Measurements from ENCODE around the gene NDUFAF2. TPM values are rescaled to one million over a fixed set of nuclear protein-coding genes. Genes with fewer than 3 reads are reported as not detected.

The NDUFAF2 gene
- total RNA-seq, 3 donors from 2014 or later: 12.8 to 29.9 (median 19.5) TPM

GRCh38 chr5:61120534-61120933, 175.5 kb downstream of the NDUFAF2 start:
- no peak for DNase-seq
- no peak for ATAC-seq
- no peaks in the 10 kb centered on the region for H3K36me3 ChIP-seq (ENCODE audit: low read depth)
- peaks cover 4% of the 10 kb centered on the region for H3K4me1 ChIP-seq (ENCODE audit: low read depth)
- no peak overlapping the region for H3K4me3 ChIP-seq
- no peak for TF ChIP-seq CTCF (IDR thresholded peaks at IDR 0.05)
- H3K9me3 ChIP-seq: no peaks in the 10 kb centered on the region
- intact Hi-C loops (cut with DNase I, micrococcal nuclease): no loop called here

- H3K4me3 ChIP-seq: no peak overlapping the region
- DNase-seq: peak in 1 of 3 donors; percentile 65
Observed at GRCh38 chr5:61123145-61123544, 178.1 kb downstream of the NDUFAF2 start.

GRCh38 chr5:61130289-61130688, 185.3 kb downstream of the NDUFAF2 start:
- DNase-seq (no peak), ATAC-seq (no peak)
- Histone ChIP-seq H3K9me3 (no peaks in the 10 kb centered on the region), H3K4me1 (ENCODE audit: low read depth) (no peaks in the 10 kb centered on the region), H3K4me3 (no peak overlapping the region), H3K36me3 (ENCODE audit: low read depth) (no peaks in the 10 kb centered on the region)
- no peak for TF ChIP-seq CTCF (IDR thresholded peaks at IDR 0.05)
- intact Hi-C loops (cut with DNase I, micrococcal nuclease): no loop called here

More at GRCh38 chr5:61123145-61123544, 178.1 kb downstream of the NDUFAF2 start:
- Histone ChIP-seq H3K9me3 (no peaks in the 10 kb centered on the region), H3K36me3 (ENCODE audit: low read depth) (no peaks in the 10 kb centered on the region), H3K4me1 (ENCODE audit: low read depth) (peaks cover 4% of the 10 kb centered on the region)
- peak; percentile 99 for ATAC-seq
- TF ChIP-seq CTCF (IDR thresholded peaks at IDR 0.05): no peak
- intact Hi-C loops (cut with DNase I, micrococcal nuclease): no loop called here

- intact Hi-C loops (cut with DNase I, micrococcal nuclease): no loop called here
Observed at GRCh38 chr5:61132559-61132958, 187.6 kb downstream of the NDUFAF2 start.

GRCh38 chr5:61137835-61138234, 192.8 kb downstream of the NDUFAF2 start:
- no peak for TF ChIP-seq CTCF (IDR thresholded peaks at IDR 0.05)
- intact Hi-C loops (cut with DNase I, micrococcal nuclease): no loop called here
- no peak for ATAC-seq

More at GRCh38 chr5:61132559-61132958, 187.6 kb downstream of the NDUFAF2 start:
- DNase-seq: no peak
- H3K9me3 ChIP-seq: no peaks in the 10 kb centered on the region
- no peaks in the 10 kb centered on the region for H3K36me3 ChIP-seq (ENCODE audit: low read depth)
- no peak for TF ChIP-seq CTCF (IDR thresholded peaks at IDR 0.05)
- H3K4me1 ChIP-seq (ENCODE audit: low read depth): no peaks in the 10 kb centered on the region
- H3K4me3 ChIP-seq: no peak overlapping the region
- ATAC-seq: peak; percentile 40

More at GRCh38 chr5:61137835-61138234, 192.8 kb downstream of the NDUFAF2 start:
- H3K9me3 ChIP-seq: no peaks in the 10 kb centered on the region
- H3K4me3 ChIP-seq: no peak overlapping the region
- H3K36me3 ChIP-seq (ENCODE audit: low read depth): no peaks in the 10 kb centered on the region
- no peak for DNase-seq
- H3K4me1 ChIP-seq (ENCODE audit: low read depth): no peaks in the 10 kb centered on the region
